ENCODE measurements around the gene OGDH. TPM values are rescaled to one million over a fixed set of nuclear protein-coding genes. Genes with fewer than 3 reads are reported as not detected.
A peak's percentile ranks its signal among the peaks of the same experiment; 100 is the strongest.

OGDH gene
- total and polyA plus RNA-seq, 10 of the 15 experiments (the other 5 are each of a cell fraction or from before 2014, with no cell fraction given), result 4.1 to 103 (median 48.4) TPM

DNA sequence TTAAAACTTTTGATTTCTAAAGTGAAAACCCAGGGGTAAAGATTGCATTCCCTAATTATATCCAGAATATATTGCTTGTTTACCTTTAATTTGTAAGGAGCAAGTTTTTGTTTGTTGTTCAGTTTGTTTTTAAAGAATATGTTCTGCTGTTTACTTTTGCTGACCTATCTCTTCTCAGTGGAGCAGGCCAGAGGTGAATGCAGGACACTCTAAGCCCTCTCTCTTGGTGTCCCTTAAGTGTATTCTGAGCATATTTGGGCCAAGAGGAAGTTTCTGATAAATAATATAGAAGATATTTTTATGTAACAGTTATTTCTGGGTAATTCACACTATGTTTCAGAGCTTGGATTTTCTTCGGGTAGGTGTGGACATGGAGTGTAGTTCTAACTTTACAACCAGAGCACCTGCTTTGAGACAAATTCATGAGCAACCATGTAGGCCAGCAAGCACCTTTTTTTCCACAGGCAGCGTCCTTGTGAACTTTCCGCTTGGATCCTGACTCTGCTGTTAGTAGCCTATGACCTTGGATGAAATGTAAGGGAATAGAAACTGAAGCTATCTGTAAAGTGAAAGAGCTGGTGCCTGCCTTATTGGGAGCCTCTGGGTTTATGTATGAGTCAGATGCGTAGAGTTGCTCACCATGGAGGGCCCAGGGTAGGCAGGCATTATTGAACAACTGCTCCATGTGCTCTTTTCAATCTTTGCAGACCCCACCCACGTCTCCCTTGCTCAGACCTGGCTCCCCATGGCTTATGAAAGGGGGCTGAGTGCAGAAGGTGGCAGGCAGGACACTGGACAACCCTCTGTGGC is 16.1 kb downstream of the OGDH start (continued):
- peak; percentile 74 for TF ChIP-seq JUNB (IDR thresholded peaks at IDR 0.05)
- TF ChIP-seq BHLHE40 (IDR thresholded peaks at IDR 0.05; ENCODE audit: borderline replicate concordance in 1 of 2, low read depth in 2 of 2, low read length in 1 of 2), result no peak
- TF ChIP-seq GATAD2B (conservative IDR thresholded peaks at IDR 0.05; ENCODE audit: low read depth), result no peak
- no peak for TF ChIP-seq ZNF207 (IDR thresholded peaks at IDR 0.05; ENCODE audit: borderline replicate concordance)
- no peak for TF ChIP-seq SREBF1 (IDR thresholded peaks at IDR 0.05; ENCODE audit: low read length)
- TF ChIP-seq STAT1 (conservative IDR thresholded peaks at IDR 0.05), result no peak
- TF ChIP-seq SP1 (IDR thresholded peaks at IDR 0.05; ENCODE audit: low read depth, low read length), result no peak
- TF ChIP-seq SIN3A (IDR thresholded peaks at IDR 0.05; ENCODE audit: low read depth, low read length), result no peak
- TF ChIP-seq TAF1 (IDR thresholded peaks at IDR 0.05; ENCODE audit: borderline replicate concordance, low read depth, low read length), result no peak
- TF ChIP-seq, protein P1, sequence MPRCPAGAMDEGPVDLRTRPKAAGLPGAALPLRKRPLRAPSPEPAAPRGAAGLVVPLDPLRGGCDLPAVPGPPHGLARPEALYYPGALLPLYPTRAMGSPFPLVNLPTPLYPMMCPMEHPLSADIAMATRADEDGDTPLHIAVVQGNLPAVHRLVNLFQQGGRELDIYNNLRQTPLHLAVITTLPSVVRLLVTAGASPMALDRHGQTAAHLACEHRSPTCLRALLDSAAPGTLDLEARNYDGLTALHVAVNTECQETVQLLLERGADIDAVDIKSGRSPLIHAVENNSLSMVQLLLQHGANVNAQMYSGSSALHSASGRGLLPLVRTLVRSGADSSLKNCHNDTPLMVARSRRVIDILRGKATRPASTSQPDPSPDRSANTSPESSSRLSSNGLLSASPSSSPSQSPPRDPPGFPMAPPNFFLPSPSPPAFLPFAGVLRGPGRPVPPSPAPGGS (IDR thresholded peaks at IDR 0.05; ENCODE audit: borderline replicate concordance, insufficient read depth, low read depth, low read length, poor library complexity, severe bottlenecking), result no peak
- no peak for TF ChIP-seq EP300 (IDR thresholded peaks at IDR 0.05; ENCODE audit: borderline replicate concordance in 1 of 2, control insufficient read depth in 1 of 2, low read depth in 2 of 2, low read length in 2 of 2)
- TF ChIP-seq, protein P2, sequence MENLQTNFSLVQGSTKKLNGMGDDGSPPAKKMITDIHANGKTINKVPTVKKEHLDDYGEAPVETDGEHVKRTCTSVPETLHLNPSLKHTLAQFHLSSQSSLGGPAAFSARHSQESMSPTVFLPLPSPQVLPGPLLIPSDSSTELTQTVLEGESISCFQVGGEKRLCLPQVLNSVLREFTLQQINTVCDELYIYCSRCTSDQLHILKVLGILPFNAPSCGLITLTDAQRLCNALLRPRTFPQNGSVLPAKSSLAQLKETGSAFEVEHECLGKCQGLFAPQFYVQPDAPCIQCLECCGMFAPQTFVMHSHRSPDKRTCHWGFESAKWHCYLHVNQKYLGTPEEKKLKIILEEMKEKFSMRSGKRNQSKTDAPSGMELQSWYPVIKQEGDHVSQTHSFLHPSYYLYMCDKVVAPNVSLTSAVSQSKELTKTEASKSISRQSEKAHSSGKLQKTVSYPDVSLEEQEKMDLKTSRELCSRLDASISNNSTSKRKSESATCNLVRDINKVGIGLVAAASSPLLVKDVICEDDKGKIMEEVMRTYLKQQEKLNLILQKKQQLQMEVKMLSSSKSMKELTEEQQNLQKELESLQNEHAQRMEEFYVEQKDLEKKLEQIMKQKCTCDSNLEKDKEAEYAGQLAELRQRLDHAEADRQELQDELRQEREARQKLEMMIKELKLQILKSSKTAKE (IDR thresholded peaks at IDR 0.05; ENCODE audit: low read depth, poor library complexity, severe bottlenecking), result no peak
- TF ChIP-seq IRF4 (IDR thresholded peaks at IDR 0.05; ENCODE audit: low read depth, low read length), result no peak
- peak; percentile 16; the same call in 1 of the 2 replicates for TF ChIP-seq DPF2 (IDR thresholded peaks at IDR 0.05)
- no peak for TF ChIP-seq TCF12 (IDR thresholded peaks at IDR 0.05; ENCODE audit: low read depth, low read length)
- TF ChIP-seq SUPT20H (IDR thresholded peaks at IDR 0.05; ENCODE audit: borderline replicate concordance, control insufficient read depth, low read depth, low read length), result no peak
- no peak for TF ChIP-seq EZH2 (IDR thresholded peaks at IDR 0.05; ENCODE audit: borderline replicate concordance, control insufficient read depth, low read depth, low read length)
- no peak for TF ChIP-seq CBX5 (IDR thresholded peaks at IDR 0.05; ENCODE audit: low read depth)
- no peak for TF ChIP-seq JUND (IDR thresholded peaks at IDR 0.05; ENCODE audit: low read depth, low read length)
- no peak for TF ChIP-seq SIX5 (IDR thresholded peaks at IDR 0.05; ENCODE audit: low read depth, low read length, severe bottlenecking)
- TF ChIP-seq RELB (IDR thresholded peaks at IDR 0.05; ENCODE audit: low read depth), result peak; percentile 30; the same call in 1 of the 2 replicates
- no peak for TF ChIP-seq SMAD1 (IDR thresholded peaks at IDR 0.05; ENCODE audit: low read depth, partially characterized antibody)
- TF ChIP-seq NFIC (IDR thresholded peaks at IDR 0.05; ENCODE audit: low read depth, low read length), result 0 out of 2 replicates have a peak, but pooled peaks have one; percentile 20
- no peak for TF ChIP-seq ASH2L (IDR thresholded peaks at IDR 0.05; ENCODE audit: borderline replicate concordance, low read depth)
